NCI-H2196 (cell line): Measurements from ENCODE around the gene PRSS33.

ENCODE experiments used
- DNase-seq: peaks from one replicate; lab custom pipeline; 2025; ENCODE audit not compliant: unreplicated experiment; lab: John Stamatoyannopoulos, UW

PRSS33 gene

GRCh38 chr16:2803545-2804195 lies 16.3 kb upstream of the PRSS33 start:
- DNase-seq, result no peak

GRCh38 chr16:2799859-2800226 lies 12.5 kb upstream of the PRSS33 start:
- peak; percentile 33 for DNase-seq

- no peak for DNase-seq
Measured at GRCh38 chr16:2799205-2799858, 12.0 kb upstream of the PRSS33 start.

- no peak for DNase-seq
Measured at GRCh38 chr16:2798723-2799204, 11.4 kb upstream of the PRSS33 start.

GRCh38 chr16:2795395-2796143 lies 8.2 kb upstream of the PRSS33 start:
- DNase-seq, result no peak

GRCh38 chr16:2792940-2793339 lies 5.6 kb upstream of the PRSS33 start:
- no peak for DNase-seq

GRCh38 chr16:2791174-2791573 lies 3.8 kb upstream of the PRSS33 start:
- DNase-seq, result no peak

- DNase-seq, result no peak
Measured at GRCh38 chr16:2790631-2791030, 3.3 kb upstream of the PRSS33 start.

GRCh38 chr16:2787961-2788360 lies 601 bp upstream of the PRSS33 start:
- DNase-seq, result no peak

GRCh38 chr16:2786826-2787151 lies 571 bp downstream of the PRSS33 start:
- no peak for DNase-seq

- DNase-seq, result no peak
Measured at GRCh38 chr16:2786061-2786825, 1.1 kb downstream of the PRSS33 start.

GRCh38 chr16:2785101-2785991 lies 2.0 kb downstream of the PRSS33 start:
- DNase-seq, result peak; percentile 56

GRCh38 chr16:2784358-2785100 lies 2.8 kb downstream of the PRSS33 start:
- no peak for DNase-seq

- DNase-seq, result no peak
Measured at GRCh38 chr16:2783581-2784357, 3.6 kb downstream of the PRSS33 start.

- no peak for DNase-seq
Measured at GRCh38 chr16:2782583-2783351, 4.6 kb downstream of the PRSS33 start.

- DNase-seq, result no peak
Measured at GRCh38 chr16:2779978-2780898, 7.1 kb downstream of the PRSS33 start.
